H1 (cell line): ENCODE results near the gene ANGPTL2. TPM values are rescaled to one million over a fixed set of nuclear protein-coding genes. Genes with fewer than 3 reads are reported as not detected.

ENCODE experiments used
- CTCF ChIA-PET: fragments of 300-600 bp; sonication (Branson Sonifier 250); formaldehyde crosslinking; loops from one replicate; lab custom pipeline; 2021; ENCODE audit not compliant: partially characterized antibody; lab: Charles Lee
- POLR2A ChIA-PET: fragments of 300-600 bp; sonication (Branson Sonifier 250); formaldehyde crosslinking; loops from one replicate; lab custom pipeline; 2021; ENCODE audit warnings: inconsistent platforms; ENCODE audit not compliant: partially characterized antibody; lab: Charles Lee
- DNase-seq, 2 experiments: peaks; one replicate each; pipeline versions ENCODE4 v3.0.0 to v3.0.0-alpha.2; 2010 to 2022; ENCODE audit warnings: low spot score in 2 of 2, low read depth in 1 of 2, mixed read lengths in 1 of 2
- FAIRE-seq: peaks from 2 replicates; lab custom pipeline; 2011; peaks lifted over from hg19 to GRCh38; lab: Jason Lieb, UNC
- H2AFZ ChIP-seq: 2 replicates; pipeline ENCODE4 v1.8.1; 2012; ENCODE audit warnings: low read length, inconsistent platforms
- H2AK5ac ChIP-seq: 2 replicates; pipeline ENCODE4 v1.6.1; 2013; ENCODE audit warnings: low read depth, low read length
- H2BK120ac ChIP-seq: replicated peaks from 2 replicates; pipeline ENCODE3; 2013; ENCODE audit warnings: low read depth, low read length, inconsistent platforms
- H2BK12ac ChIP-seq: 2 replicates; pipeline ENCODE4 v1.6.1; 2013; ENCODE audit warnings: low read depth, low read length
- H2BK15ac ChIP-seq: 2 replicates; pipeline ENCODE4 v1.6.1; 2013; ENCODE audit warnings: low read length
- H2BK20ac ChIP-seq: 2 replicates; pipeline ENCODE4 v1.6.1; 2013; ENCODE audit warnings: low read length
- H2BK5ac ChIP-seq: 2 replicates; pipeline ENCODE4 v1.6.1; 2013; ENCODE audit warnings: low read depth, low read length
- H3K14ac ChIP-seq: 2 replicates; pipeline ENCODE4 v1.6.1; 2013; ENCODE audit warnings: inconsistent platforms; ENCODE audit not compliant: insufficient read length
- H3K18ac ChIP-seq: 2 replicates; pipeline ENCODE4 v1.6.1; 2013; ENCODE audit warnings: low read length; ENCODE audit errors: extremely low read depth
- H3K23ac ChIP-seq: 2 replicates; pipeline ENCODE4 v1.6.1; 2013; ENCODE audit warnings: inconsistent platforms; ENCODE audit not compliant: insufficient read length
- H3K23me2 ChIP-seq: 2 replicates; pipeline ENCODE4 v1.6.1; 2013; ENCODE audit warnings: low read depth, low read length
- H3K27ac ChIP-seq: 2 replicates; pipeline ENCODE4 v1.6.1; 2011; ENCODE audit warnings: low read depth, low read length, inconsistent platforms
- H3K27me3 ChIP-seq, 4 experiments: replicated peaks in 1 of 4; 1 replicate in 1 of 4; 2 replicates in 3 of 4; pipeline versions ENCODE4 v1.6.1 to v1.8.1; 2011 to 2013; ENCODE audit warnings: low read length in 3 of 4, mild to moderate bottlenecking in 3 of 4, inconsistent platforms in 2 of 4, mixed read lengths in 2 of 4, moderate library complexity in 1 of 4; ENCODE audit not compliant: control insufficient read depth in 3 of 4, insufficient read depth in 3 of 4; ENCODE audit errors: extremely low read depth in 1 of 4
- H3K36me3 ChIP-seq, 4 experiments: 2 replicates each; pipeline versions ENCODE4 v1.6.1 to v1.8.1; 2011 to 2013; ENCODE audit warnings: mild to moderate bottlenecking in 4 of 4, low read length in 3 of 4, moderate library complexity in 2 of 4, control low read depth in 1 of 4, inconsistent platforms in 1 of 4; ENCODE audit not compliant: insufficient read depth in 4 of 4, control insufficient read depth in 2 of 4
- H3K4ac ChIP-seq: replicated peaks from 2 replicates; pipeline ENCODE3; 2013; ENCODE audit warnings: low read length, low read depth, mixed read lengths, inconsistent platforms; ENCODE audit not compliant: insufficient read length
- H3K4me1 ChIP-seq, 4 experiments: replicated peaks in 1 of 4; 1 replicate in 1 of 4; 2 replicates in 3 of 4; pipeline versions ENCODE4 v1.6.1 to v1.8.1; 2011 to 2013; ENCODE audit warnings: low read length in 3 of 4, inconsistent platforms in 2 of 4, mixed read lengths in 1 of 4; ENCODE audit not compliant: insufficient read depth in 4 of 4, control insufficient read depth in 3 of 4
- H3K4me2 ChIP-seq, 2 experiments: 2 replicates each; pipeline versions ENCODE4 v1.6.1 to v1.8.1; 2011 to 2013; ENCODE audit warnings: low read depth in 2 of 2, low read length in 2 of 2, control low read depth in 1 of 2, inconsistent platforms in 1 of 2, mild to moderate bottlenecking in 1 of 2; ENCODE audit not compliant: insufficient read depth in 1 of 2
- H3K4me3 ChIP-seq, 4 experiments: fragments of 200-600, 300-600 bp in 1 of 4; sonication (generic), shearing (Covaris generic), sonication (Bioruptor Twin) in 1 of 4; 2 replicates each; pipeline versions ENCODE4 v1.5.1 to v1.8.1; 2011 to 2016; ENCODE audit warnings: low read length in 4 of 4, low read depth in 3 of 4, control low read depth in 2 of 4, inconsistent platforms in 2 of 4, mild to moderate bottlenecking in 2 of 4, mixed read lengths in 1 of 4, moderate library complexity in 1 of 4; ENCODE audit not compliant: insufficient read depth in 2 of 4; ENCODE audit errors: extremely low read depth in 1 of 4
- H3K56ac ChIP-seq: replicated peaks from 2 replicates; pipeline ENCODE3; 2013; ENCODE audit warnings: low read depth, mild to moderate bottlenecking, mixed read lengths, low read length, inconsistent platforms; ENCODE audit not compliant: insufficient read length
- H3K79me1 ChIP-seq: 2 replicates; pipeline ENCODE4 v1.6.1; 2013; ENCODE audit warnings: low read depth, low read length, control low read depth
- H3K79me2 ChIP-seq, 2 experiments: 2 replicates each; pipeline versions ENCODE4 v1.6.1 to v1.8.1; 2012 to 2013; ENCODE audit warnings: low read length in 2 of 2, mild to moderate bottlenecking in 2 of 2, inconsistent platforms in 1 of 2; ENCODE audit not compliant: insufficient read depth in 2 of 2, control insufficient read depth in 1 of 2
- H3K9ac ChIP-seq, 4 experiments: replicated peaks in 1 of 4; 1 replicate in 1 of 4; 2 replicates in 3 of 4; pipeline versions ENCODE4 v1.6.1 to v1.8.1; 2011 to 2013; ENCODE audit warnings: low read depth in 3 of 4, low read length in 3 of 4, control low read depth in 2 of 4, mild to moderate bottlenecking in 2 of 4, moderate library complexity in 2 of 4, inconsistent platforms in 1 of 4; ENCODE audit errors: extremely low read depth in 1 of 4
- H3K9me3 ChIP-seq, 2 experiments: 2 replicates each; pipeline versions ENCODE4 v1.6.1 to v1.8.1; 2012 to 2013; ENCODE audit warnings: mild to moderate bottlenecking in 2 of 2, moderate library complexity in 2 of 2, control low read depth in 1 of 2, inconsistent platforms in 1 of 2, low read depth in 1 of 2, low read length in 1 of 2, mixed read lengths in 1 of 2; ENCODE audit not compliant: insufficient read depth in 2 of 2
- H4K20me1 ChIP-seq, 2 experiments: replicated peaks in 1 of 2; 2 replicates each; pipeline versions ENCODE3 to v1.8.1; 2011 to 2013; ENCODE audit warnings: inconsistent platforms in 2 of 2, low read length in 2 of 2, mild to moderate bottlenecking in 1 of 2; ENCODE audit not compliant: insufficient read depth in 2 of 2, control insufficient read depth in 1 of 2
- H4K5ac ChIP-seq: 2 replicates; pipeline ENCODE4 v1.6.1; 2013; ENCODE audit warnings: low read length, low read depth, mixed read lengths, inconsistent platforms; ENCODE audit not compliant: insufficient read length
- H4K8ac ChIP-seq: 2 replicates; pipeline ENCODE4 v1.8.0; 2013; ENCODE audit warnings: mild to moderate bottlenecking, moderate library complexity, low read length, inconsistent platforms; ENCODE audit not compliant: insufficient read depth; ENCODE audit errors: extremely low read depth
- H4K91ac ChIP-seq: replicated peaks from 2 replicates; pipeline ENCODE3; 2013; ENCODE audit warnings: low read length, mixed read lengths, inconsistent platforms; ENCODE audit not compliant: insufficient read length
- CTCF ChIP-seq, 3 experiments: IDR thresholded peaks; 1 replicate in 2 of 3; 2 replicates in 1 of 3; pipeline versions ENCODE4 v1.5.1 to v1.6.1; 2011; ENCODE audit warnings: low read length in 3 of 3, mild to moderate bottlenecking in 3 of 3, inconsistent platforms in 2 of 3, low read depth in 1 of 3, moderate library complexity in 1 of 3; ENCODE audit not compliant: insufficient read depth in 1 of 3; ENCODE audit errors: control extremely low read depth in 1 of 3
- SP1 ChIP-seq: IDR thresholded peaks from 2 replicates; pipeline ENCODE4 v1.6.1; 2011; ENCODE audit warnings: low read depth, low read length
- YY1 ChIP-seq: IDR thresholded peaks from 2 replicates; pipeline ENCODE4 v1.6.1; 2011; ENCODE audit warnings: low read depth, mild to moderate bottlenecking, low read length
- WGBS, 2 experiments: shearing (Covaris generic) in 1 of 2; methylation state at CpG; one replicate each; pipeline versions ENCODE4 v1.1.6 to v1.1.7; 2013 to 2015; ENCODE audit warnings: low lambda C conversion rate in 2 of 2, mixed read lengths in 2 of 2, inconsistent platforms in 1 of 2, low coverage in 1 of 2, missing lambda C conversion rate in 1 of 2; ENCODE audit not compliant: insufficient replicate concordance in 2 of 2, insufficient coverage in 1 of 2, insufficient read length in 1 of 2; ENCODE audit errors: extremely low coverage in 1 of 2, missing lambda C conversion rate in 1 of 2; 5-methylcytosine and 5-hydroxymethylcytosine counted together
- polyA plus RNA-seq, 7 experiments: library from polyadenylated mRNA; depleted of rRNA in 3 of 7; stranded (reverse) in 5 of 7; unstranded in 2 of 7; fragments of >200 nt in 5 of 7; fragments of 200-250 nt in 2 of 7; gene quantifications; 1 replicate in 5 of 7; 2 replicates in 1 of 7; 4 replicates in 1 of 7; pipeline versions ENCODE4 v1.2.1 to v1.2.3, GENCODE V29; 2011 to 2013; ENCODE audit warnings: missing spikeins in 2 of 7, mixed read lengths in 2 of 7
- total RNA-seq: library from RNA; stranded (reverse); fragmentation: NEBNext Ultra II Directional; extraction: Animal tissue kit (Norgen Biotek cat#: 25700); gene quantifications from 2 replicates; pipeline ENCODE4 v1.2.1, GENCODE V29; 2021

ANGPTL2 gene
- total and polyA plus RNA-seq, 2 of the 8 experiments (the other 6 are each of a cell fraction or from before 2014, with no cell fraction given): 9.0 to 10.6 TPM

- WGBS, 2 experiments: 83% methylated on average over 5 of the region's 5 CpGs; no CpG with 5 or more reads in 1 of the 2 experiments
Measured at GRCh38 chr9:127067603-127068220, 54.7 kb downstream of the ANGPTL2 start.

More at GRCh38 chr9:127067603-127068220, 54.7 kb downstream of the ANGPTL2 start:
- H4K5ac ChIP-seq: no peak overlapping the region
- H2BK5ac ChIP-seq: no peak overlapping the region
- H2BK120ac ChIP-seq: no peak overlapping the region
- H3K36me3 ChIP-seq: no peaks in the 10 kb centered on the region; a peak in 1 of 8 replicates
- H3K79me1 ChIP-seq: no peaks in the 10 kb centered on the region
- H3K9ac ChIP-seq: no peak overlapping the region
- ChIA-PET POLR2A (no interaction called here), CTCF (interaction anchor here (1.3 to 1.8 kb wide), 3 partner anchors 10 to 377 kb away, joined by 3 to 4 read pairs (median 4); no protein-coding TSS in a partner anchor)
- H3K4me3 ChIP-seq: no peak overlapping the region
- H3K27ac ChIP-seq: no peak overlapping the region
- H3K4me2 ChIP-seq: no peak overlapping the region
- no peak overlapping the region for H4K8ac ChIP-seq
- no peak overlapping the region for H3K23ac ChIP-seq
- no peak overlapping the region for H2BK12ac ChIP-seq
- no peak overlapping the region for H2AK5ac ChIP-seq
- TF ChIP-seq YY1: peak; percentile 53; the same call in 1 of the 2 replicates
- no peak for TF ChIP-seq SP1
- no peak for TF ChIP-seq CTCF (IDR thresholded peaks at IDR 0.05; ENCODE audit: control extremely low read depth in 1 of 3, insufficient read depth in 1 of 3, low read depth in 1 of 3, low read length in 3 of 3)
- H2BK20ac ChIP-seq: no peak overlapping the region
- FAIRE-seq (no peak), DNase-seq (peak in 1 of 2 experiments; percentile 35)
- H4K20me1 ChIP-seq: no peaks in the 10 kb centered on the region
- H3K79me2 ChIP-seq: no peaks in the 10 kb centered on the region
- H3K4ac ChIP-seq: no peak overlapping the region
- H3K14ac ChIP-seq: no peak overlapping the region
- H3K4me1 ChIP-seq: peaks cover 0 to 5% (median 0%) of the 10 kb centered on the region in 4 experiments; a peak in 3 of 7 replicates
- H2AFZ ChIP-seq: no peak overlapping the region
- H4K91ac ChIP-seq: no peak overlapping the region
- no peak overlapping the region for H3K56ac ChIP-seq
- H3K9me3 ChIP-seq: no peaks in the 10 kb centered on the region
- H3K18ac ChIP-seq: peak overlapping the region; percentile 24; the same call in 1 of the 2 replicates
- no peaks in the 10 kb centered on the region for H3K23me2 ChIP-seq
- no peak overlapping the region for H2BK15ac ChIP-seq
- H3K27me3 ChIP-seq: no peaks in the 10 kb centered on the region
